HG02798 (cell line): ENCODE results near the gene NKAIN2.
"Not testable (repeated sequence)": the region's sequence is repeated elsewhere in the genome, so short reads cannot be mapped to it uniquely, and the experiment has no call there.

ENCODE experiments used
- ATAC-seq: cut with Tn5 transposase; IDR thresholded peaks from one replicate; pipeline ENCODE4 v1.9.1; 2021; ENCODE audit warnings: mild to moderate bottlenecking; ENCODE audit not compliant: unreplicated experiment, poor library complexity

The NKAIN2 gene

DNA sequence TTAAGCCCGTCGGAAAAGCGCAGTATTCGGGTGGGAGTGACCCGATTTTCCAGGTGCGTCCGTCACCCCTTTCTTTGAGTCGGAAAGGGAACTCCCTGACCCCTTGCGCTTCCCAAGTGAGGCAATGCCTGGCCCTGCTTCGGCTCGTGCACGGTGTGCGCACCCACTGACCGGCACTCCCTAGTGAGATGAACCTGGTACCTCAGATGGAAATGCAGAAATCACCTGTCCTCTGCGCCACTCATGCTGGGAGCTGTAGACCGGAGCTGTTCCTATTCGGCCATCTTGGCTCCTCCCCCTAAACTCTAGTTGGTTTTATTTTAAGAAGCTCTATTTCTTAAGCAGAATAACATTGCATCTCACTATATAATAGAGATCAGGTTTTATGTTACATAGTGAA lies 908.9 kb downstream of the NKAIN2 start:
- ATAC-seq, result not testable (repeated sequence)

DNA sequence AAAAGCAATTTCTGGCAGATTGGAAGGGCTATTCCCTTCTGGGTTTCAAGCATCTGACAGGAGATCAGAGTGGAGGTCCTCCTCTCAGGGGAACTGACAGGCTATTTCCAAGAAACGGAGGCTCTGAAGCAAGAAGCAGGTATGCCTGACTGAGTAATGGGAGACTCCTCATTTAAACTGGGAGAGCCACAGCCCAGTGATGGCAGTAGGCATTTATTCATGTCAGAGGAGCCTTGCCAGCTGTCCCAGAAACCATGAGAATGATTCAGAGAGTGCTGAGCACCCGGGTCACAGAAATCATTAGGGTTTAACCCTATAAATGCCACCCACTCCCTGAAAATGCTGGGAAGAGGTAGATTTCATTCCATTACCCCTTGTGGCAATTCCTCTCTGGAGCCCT lies 911.1 kb downstream of the NKAIN2 start:
- ATAC-seq, result no peak

DNA sequence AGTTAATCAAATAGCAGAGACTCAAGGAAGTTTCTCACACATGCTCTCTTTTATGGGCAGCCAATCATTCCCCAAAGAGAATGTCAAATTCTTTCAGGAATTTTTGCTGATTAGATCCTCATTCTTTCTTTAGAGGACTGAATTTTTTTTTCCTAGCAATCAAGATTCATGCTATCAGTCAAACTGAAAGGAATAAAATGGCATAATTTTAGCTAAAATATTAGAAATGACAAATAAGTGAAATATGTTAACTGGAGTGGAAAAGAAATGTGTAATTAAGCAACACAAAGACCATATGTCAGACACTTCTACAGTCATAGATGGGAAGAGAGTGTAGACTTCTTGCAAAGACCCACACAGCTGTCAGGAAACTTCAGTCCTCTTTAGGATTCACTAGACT lies 916.2 kb downstream of the NKAIN2 start:
- no peak for ATAC-seq

DNA sequence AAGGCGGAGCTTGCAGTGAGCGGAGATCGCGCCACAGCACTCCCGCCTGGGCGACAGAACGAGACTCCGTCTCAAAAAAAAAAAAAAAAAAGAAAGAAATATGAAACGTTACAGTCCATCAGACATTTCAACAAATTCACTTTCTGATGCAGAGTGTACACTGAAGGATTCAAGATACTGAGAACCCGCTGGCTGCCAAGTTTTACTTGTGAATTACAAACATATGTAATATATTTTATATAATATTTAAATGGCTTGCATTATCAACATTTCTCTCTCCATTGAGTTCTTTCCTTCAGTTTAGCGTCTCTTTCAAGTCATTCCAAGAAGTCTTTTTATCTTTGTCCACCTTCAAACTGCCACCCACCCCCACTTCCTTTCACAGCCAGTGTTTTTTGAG lies 917.7 kb downstream of the NKAIN2 start:
- ATAC-seq, result no peak

DNA sequence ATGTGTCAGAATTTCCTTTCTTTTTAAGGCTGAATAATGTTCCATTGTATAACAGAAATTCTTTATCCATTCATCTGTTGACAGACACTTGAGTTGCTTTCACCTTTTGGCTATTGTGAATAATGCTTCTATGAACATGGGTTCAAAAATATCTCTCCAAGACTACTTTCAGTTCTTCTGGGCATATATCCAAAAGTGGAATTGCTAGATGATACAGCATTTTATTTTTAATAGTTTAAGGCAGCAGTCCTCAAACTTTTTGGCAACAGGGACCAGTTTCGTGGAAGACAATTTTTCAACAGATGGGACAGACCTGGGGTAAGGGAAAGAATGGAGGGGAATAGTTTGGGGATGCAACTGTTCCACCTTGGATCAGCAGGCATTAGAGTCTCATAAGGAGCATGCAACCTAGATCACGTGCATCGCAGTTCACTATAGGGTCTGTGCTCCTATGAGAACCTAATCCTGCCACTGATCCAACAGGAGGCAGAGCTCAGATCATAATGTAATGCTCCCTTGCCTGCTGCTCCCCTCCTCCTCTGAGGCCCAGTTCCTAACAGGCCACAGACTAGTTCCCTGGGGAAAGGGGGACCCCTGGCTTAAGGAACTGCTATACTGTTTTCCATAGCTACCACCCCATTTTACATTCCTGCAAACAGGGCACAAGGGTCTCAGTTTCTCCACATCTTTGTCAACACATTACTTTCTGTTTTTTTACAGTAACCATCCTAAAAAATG lies 918.6 kb downstream of the NKAIN2 start:
- no peak for ATAC-seq

DNA sequence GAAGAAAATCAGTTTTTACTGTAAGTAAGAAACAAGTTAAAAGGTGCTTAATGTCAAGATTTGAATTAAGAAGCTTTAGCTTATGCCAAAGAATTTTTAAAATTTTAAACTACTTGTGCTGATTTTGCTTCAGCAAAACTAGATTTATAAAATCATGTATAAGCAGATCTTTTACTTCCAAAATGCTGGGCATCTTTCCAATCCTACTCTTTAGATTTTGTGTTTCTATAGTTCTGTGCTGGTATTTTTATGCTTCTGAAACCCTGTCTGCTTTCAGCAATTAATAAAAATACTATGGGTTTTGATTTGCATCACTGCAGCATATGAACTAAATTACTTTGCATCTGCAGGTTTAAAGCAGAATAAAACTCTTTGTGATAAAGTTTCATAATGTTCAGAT lies 920.0 kb downstream of the NKAIN2 start:
- ATAC-seq, result no peak

DNA sequence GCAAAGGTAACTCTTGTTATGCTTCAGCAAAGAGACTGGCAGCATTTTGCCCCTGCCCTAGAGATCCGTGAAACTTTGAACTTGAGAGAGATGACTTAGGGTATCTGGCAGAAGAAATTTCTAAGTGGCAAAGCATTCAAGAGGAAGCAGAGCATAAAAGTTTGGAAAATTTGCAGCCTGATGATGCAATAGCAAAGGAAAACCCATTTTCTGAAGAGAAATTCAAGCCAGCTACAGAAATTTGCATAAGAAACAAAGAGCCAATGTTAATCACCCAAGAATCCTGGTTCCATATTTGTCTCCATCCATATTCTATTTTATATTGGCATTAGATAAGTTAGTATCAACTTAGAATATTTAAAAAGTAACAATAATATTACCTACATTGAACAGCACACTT lies 934.1 kb downstream of the NKAIN2 start:
- ATAC-seq, result not testable (repeated sequence)

DNA sequence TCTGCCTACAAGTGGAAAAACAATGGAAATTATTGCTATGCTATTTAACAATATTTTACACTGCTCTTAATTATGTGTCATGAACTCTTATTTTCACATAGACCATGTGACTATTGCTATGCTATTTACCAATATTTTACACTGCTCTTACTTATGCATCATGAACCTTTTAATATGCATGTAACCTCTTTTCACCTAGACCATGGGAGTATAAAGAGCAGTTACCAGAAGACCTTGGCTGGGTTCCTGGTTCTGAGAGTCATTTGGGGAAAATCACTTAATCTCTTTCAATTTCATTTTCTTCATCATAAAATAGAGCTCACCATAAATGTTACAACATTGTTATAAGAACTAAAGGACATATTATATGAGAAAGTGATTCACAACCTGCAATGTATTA lies 934.8 kb downstream of the NKAIN2 start:
- ATAC-seq, result no peak

DNA sequence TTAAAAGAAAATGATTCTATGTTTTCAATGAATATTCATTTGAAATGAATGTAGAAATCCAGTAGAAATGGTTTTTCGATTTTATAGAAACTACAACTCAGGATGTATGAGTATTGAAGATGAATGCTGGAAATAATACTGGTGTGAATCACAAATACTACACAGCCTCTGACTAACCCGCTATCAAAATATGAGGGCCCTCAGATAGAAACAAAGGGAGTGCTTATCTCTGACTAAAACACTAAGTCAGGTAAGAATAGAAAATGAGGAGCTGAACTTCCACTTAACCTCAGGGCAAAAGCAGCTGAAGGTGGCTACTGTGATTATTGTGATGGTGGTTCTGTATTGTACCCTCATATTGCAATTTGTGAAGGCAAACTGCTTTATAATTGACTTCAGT lies 937.7 kb downstream of the NKAIN2 start:
- no peak for ATAC-seq

DNA sequence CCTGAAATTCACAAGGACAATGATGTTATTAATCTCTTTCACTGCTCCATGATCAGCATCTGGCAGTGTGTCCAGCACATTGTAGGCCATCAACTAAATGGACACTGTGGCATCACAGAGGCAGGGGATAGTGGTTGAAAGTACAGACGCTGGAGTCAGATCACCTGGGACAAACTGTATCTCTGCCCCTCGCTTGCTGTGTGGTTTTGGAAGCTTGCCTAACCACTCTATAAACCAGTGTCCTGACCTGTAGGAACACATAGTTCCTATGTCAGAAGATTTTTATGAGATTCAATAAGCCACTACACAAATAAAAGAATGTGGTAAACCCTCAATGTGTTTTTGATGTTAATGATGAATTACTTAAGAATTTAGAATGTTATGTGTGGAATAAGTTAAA lies 939.3 kb downstream of the NKAIN2 start:
- ATAC-seq, result no peak

DNA sequence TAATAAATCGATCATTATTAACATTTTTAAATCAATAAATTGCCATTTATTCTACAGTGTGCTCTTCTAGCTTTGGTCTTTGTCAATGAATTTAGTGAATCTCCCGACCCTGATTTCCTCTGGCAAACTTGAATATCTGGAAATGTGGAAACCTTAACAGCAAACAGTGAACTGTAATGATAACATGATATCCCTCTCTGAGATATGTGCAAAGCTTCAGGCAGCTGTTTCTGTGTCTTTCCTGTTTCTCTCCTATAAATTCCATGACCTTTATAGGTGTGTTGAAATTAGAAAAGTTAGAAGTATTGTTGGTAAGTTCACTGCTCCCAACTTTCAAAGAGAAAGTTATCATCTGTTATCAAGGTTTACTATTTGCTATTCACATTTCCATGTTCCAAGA lies 939.8 kb downstream of the NKAIN2 start:
- no peak for ATAC-seq

DNA sequence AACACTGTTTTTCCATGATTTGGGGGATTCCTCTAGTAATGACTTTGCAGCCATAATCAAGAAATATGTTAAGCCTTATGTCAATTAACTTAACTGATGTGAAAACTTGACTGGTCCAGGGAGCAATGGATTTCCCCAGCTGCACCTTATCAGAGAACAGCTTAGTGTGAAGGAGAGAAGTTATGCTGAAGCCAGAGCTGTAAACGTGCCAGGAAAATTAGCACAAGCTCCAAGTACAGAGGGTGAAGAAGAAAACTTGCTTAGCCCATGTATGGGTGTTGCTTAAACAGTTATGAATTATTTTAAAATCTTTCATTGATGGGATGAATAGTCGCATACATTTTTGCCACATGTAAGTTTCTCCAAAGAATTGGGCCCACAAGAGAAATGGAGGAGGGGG lies 943.7 kb downstream of the NKAIN2 start:
- ATAC-seq, result no peak

DNA sequence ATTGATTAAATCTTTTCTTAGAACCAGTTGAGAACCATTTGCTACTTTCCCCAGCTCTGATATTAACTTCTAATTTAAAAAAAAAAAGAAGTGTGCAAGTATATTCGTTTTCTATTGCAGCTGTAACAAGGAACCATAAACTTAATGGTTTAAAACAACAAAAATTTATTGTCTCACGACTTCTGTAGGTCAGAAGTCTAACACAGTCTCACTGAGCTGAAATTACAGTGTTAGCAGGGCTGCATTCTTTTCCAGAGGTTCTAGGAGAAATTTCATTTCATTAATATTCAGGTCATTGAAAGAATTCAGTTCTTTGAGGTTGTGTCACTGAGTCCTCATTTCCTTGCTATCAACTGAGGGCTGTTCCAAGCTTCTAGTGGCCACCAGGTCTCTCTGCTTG lies 945.1 kb downstream of the NKAIN2 start:
- ATAC-seq, result no peak

DNA sequence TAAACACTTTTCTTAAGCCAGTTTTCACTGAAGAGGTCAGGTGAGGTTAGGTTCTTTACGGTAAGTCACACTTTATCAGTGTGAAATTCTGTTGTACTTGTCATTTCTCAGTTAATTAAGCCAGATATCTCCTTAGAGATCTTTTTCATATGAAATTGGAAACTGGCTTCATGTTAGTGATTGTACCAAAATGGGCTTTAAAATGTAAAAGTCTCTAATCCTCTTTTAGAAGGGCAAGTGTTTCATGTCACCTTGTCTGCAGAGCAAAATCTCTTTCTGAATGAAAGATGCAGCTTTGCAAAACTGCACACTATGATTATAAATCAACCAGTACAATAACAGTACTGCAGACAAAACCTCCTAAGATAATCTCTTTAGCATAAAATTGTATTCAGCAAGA lies 949.3 kb downstream of the NKAIN2 start:
- ATAC-seq, result no peak

DNA sequence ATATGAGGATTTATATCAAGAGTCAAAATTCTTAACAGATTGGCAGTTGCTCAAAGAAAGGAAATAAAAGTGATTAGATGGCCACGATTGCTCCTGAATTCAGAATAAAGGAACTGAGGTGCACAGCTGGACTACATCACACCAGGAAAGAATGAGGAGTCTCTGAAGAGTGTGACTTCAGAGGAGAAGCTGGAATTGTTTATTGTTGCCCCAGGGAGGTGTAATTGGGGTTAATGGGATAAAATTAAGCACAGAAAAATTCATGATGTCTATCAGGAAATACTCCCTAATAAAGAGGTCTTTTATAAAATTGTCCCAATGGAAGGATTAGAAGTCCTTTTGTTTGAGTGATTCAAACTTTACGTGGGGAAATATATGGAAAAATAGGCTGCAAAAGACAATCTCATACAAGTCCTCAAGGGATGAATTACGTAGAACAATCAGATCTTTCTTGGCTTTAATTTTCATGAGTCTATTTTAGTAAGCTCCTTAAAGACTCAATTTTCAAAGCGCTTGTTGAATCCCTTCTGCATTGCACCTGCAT lies 950.0 kb downstream of the NKAIN2 start:
- ATAC-seq, result no peak

DNA sequence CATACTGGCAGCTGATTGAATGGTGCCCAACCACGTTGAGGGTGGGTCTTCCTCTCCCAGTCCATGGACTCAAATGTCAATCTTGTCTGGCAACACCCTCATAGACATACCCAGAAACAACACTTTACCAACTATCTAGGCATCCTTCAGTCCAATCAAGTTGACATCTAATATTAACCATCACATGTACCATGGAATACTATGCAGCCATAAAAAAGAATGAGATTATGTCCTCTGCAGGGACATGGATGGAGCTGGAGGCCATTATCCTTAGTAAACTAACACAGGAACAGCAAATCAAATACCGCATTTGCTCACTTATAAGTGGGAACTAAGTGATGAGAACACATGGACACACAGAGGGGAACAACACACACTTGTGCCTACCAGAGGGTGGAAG lies 951.7 kb downstream of the NKAIN2 start:
- ATAC-seq, result no peak

DNA sequence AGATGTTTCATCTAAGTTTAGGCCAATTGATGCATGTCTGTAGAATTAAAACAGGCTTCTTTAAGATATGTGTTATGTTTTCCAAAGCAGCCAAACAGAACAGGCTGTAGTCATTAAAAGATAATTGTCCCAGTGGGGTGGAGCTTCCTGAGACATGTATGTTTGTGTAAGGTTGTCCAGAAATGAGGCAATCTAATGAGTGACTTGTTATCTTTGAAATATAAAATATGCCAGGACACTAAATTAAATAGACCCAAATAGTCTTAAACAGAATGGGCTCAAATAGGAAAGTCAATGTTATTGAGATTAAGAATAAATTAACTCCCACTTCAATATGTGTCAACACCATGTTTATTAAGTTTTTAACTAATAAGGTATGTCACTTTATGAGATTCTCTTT lies 953.9 kb downstream of the NKAIN2 start:
- ATAC-seq, result no peak

DNA sequence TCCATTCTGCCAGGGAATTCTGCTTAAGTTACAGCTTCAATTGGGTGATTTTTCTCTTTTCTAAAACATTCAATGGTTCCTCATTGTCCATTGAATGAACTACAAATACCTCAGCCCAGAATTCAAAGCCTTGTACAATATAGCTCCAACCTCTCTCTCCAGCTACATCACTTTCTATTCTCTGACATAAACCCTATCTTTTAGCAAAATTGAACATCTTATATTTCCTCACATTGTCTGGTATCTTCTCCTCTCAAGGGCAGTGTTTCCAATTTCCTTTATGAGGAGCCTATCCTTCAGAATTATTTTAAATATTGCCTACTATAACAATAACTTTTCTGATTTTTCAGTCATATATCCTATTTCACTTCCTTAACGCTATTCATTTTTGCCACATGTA lies 955.0 kb downstream of the NKAIN2 start:
- no peak for ATAC-seq

DNA sequence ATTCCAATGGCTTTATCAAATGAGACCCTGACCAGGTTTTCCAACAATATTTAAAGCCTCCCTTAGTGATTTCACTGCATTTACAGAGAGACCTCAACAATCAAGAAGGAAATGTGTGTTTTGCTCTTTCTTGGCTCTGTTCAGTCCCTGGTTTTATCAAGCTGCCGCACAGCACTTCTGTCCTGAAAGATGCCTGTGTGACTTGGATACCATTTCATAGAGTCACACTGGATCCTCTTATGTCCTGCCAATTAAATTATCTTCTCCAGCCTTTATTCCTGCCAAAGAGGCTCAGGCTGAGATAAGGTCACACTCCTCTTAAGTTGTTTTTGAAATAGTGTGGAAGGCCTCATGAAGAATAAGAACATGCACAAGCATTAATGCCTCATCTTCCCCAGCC lies 961.6 kb downstream of the NKAIN2 start:
- ATAC-seq, result no peak

DNA sequence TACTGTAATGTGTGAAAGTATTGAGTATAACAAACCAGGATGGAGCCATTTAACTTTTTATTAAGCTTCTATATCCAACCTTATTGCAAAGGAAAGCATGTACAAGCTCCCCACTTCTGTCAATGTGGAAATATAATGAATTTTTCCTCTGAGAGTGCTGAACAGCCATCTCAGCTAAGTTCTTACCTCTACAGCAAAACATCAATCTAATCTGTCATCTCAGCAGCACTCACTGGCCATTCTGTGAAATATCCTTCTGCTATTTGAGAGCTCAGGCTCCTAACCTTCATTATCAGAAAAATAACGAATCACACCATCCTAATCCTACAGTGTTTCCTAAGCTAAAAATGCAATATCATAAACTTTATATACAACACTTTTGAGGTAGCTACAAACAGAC lies 964.6 kb downstream of the NKAIN2 start:
- ATAC-seq, result no peak

DNA sequence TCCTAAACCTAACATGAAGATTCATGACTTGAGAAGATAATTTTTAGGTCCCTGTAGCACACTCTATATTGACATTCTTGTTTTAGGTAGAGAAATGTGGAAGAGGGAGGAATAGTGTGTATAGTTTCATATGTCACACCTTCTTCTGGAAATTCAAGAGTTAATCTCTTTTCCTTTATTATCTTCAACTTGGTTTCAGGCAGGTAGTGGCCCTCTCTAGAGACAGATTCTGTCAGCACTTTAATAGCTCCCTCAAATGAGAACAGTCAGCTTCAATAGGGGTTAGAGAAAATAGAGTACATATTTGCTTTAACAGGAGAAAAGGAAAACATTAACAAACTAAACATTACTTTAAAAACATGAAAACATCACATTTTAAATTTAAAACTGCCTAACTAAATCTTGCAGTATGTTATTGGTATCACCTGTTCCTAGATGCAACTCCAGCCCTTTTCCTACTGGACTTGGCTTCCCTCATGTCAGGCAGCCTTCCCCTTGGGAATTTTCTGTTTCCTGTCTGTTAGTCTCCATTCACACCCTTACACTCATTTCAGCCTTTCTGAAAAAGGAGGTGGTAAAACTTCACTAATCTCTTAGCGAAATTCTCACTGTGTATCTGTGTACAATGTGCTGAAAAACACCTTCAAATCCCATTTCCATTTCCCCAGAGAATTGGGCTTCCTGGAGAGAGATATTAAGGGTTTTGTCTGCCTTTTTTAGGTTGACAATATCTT lies 966.3 kb downstream of the NKAIN2 start:
- no peak for ATAC-seq

DNA sequence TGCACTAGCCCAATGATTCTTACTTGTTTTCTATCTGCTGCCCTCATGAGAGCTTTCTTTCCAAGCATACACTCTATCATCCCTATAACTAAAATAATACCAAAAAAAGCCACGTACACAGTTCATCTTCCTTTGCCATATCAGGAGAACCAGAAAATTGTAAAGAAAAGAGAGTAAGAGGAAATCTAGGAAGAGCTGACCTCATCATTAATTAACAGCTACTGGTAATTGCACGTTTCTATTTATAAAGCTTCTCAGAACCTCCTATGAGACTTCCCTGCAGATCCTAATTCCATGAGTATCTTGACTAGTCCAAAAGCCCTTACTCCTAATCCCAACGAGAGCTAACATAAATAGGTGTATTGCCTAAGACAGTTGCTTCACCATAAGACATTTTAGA lies 967.1 kb downstream of the NKAIN2 start:
- no peak for ATAC-seq
